ENCODE results near the gene ZC3H18. TPM values are rescaled to one million over a fixed set of nuclear protein-coding genes. Genes with fewer than 3 reads are reported as not detected.
A peak's percentile ranks its signal among the peaks of the same experiment; 100 is the strongest.

ZC3H18 gene
- total and polyA plus RNA-seq, 2 donors (not counting 1 experiment from before 2014, with no cell fraction given), result 7.9 to 9.4 TPM

DNA sequence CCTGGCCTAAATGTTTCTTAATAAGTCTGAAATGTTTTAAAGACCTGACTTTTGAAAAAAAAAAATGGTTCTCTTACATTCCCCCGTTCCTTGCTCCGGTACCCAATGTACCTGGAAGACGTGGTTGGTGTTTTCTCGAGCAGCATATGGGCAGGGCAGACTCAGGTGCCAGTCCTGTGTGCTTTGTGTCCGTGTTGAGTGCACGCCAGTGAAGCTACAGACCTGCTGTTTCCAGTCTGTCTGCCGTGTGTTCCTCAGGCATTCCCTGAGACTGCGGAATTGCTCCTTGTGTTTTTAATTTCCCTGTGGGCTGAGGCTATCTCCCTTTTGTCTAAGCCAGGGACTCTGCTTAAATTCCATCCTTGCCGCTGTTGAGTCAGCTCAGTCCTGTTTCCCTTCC is 56.4 kb downstream of the ZC3H18 start:
- no peaks in the 10 kb centered on the region for H3K27me3 ChIP-seq (ENCODE audit: control insufficient read depth, insufficient read depth, low read length)
- no peaks in the 10 kb centered on the region for H3K79me2 ChIP-seq (ENCODE audit: control insufficient read depth, insufficient read depth, low read length)
- no peak overlapping the region for H2AFZ ChIP-seq (ENCODE audit: low read length)
- H3K4me1 ChIP-seq (ENCODE audit: control insufficient read depth, extremely low read depth, insufficient read depth, low read length), result no peaks in the 10 kb centered on the region
- H3K9ac ChIP-seq (ENCODE audit: insufficient read depth, low read length), result no peak overlapping the region
- no peak overlapping the region for H3K4me3 ChIP-seq (replicated peaks in 1 of 4; ENCODE audit: control extremely low read depth in 1 of 4, insufficient read depth in 1 of 4, low read depth in 3 of 4, low read length in 4 of 4)
- H3K27ac ChIP-seq (ENCODE audit: insufficient read depth, low read length), result no peak overlapping the region
- DNase-seq (ENCODE audit: low read depth in 2 of 2), result no peak
- H4K20me1 ChIP-seq (ENCODE audit: control insufficient read depth, extremely low read depth, insufficient read depth, low read length), result no peaks in the 10 kb centered on the region
- TF ChIP-seq EZH2 (IDR thresholded peaks at IDR 0.05; ENCODE audit: low read length, missing control alignments), result no peak
- no peak for TF ChIP-seq CTCF (conservative IDR thresholded peaks at IDR 0.05 in 1 of 2, IDR thresholded peaks at IDR 0.05 in 1 of 2; ENCODE audit: low read depth in 1 of 2, low read length in 2 of 2)
- peaks cover 30% of the 10 kb centered on the region for H3K36me3 ChIP-seq (ENCODE audit: control insufficient read depth, insufficient read depth, low read length)
- H3K9me3 ChIP-seq (ENCODE audit: control insufficient read depth, insufficient read depth, low read depth, low read length), result no peaks in the 10 kb centered on the region
- no peak overlapping the region for H3K4me2 ChIP-seq (ENCODE audit: extremely low read depth, insufficient read depth, low read length)

DNA sequence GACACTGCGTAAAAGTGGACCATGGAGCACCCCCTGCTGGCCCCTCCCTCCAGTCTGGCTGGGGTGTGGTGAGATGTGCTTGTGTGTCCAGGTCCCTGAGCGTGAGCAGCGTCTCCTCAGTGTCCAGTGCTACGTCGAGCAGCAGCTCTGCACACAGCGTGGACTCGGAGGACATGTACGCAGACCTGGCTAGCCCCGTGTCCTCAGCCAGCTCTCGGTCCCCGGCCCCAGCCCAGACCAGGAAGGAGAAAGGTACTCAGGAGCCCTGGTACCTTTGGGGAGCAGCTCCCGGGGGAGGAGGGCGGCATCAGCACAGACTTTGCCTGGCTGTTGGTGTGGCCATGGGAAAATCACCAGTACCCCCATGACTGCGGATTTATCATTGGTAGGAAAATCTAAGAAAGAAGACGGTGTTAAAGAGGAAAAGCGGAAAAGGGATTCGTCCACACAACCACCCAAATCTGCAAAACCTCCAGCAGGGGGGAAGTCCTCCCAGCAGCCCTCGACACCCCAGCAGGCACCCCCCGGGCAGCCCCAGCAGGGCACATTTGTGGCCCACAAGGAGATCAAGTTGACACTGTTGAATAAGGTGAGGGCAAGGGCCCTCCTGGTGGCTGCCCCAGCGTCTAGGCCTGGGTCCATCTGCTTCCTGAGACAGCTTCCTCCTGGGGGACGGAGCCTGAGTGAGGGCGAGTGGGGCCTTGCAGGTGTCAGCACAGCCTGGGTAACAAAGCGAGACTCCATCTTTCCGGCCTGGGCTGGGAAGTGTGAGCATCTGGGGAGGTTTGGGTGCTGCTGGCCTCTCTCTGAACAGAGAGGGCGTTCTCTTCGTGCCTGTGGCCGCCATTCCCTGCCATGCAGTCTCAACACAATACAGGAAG is 57.6 kb downstream of the ZC3H18 start:
- Histone ChIP-seq H3K79me2 (ENCODE audit: control insufficient read depth, insufficient read depth, low read length) (no peaks in the 10 kb centered on the region), H3K4me1 (ENCODE audit: control insufficient read depth, extremely low read depth, insufficient read depth, low read length) (no peaks in the 10 kb centered on the region), H3K4me3 (replicated peaks in 1 of 4; ENCODE audit: control extremely low read depth in 1 of 4, insufficient read depth in 1 of 4, low read depth in 3 of 4, low read length in 4 of 4) (no peak overlapping the region), H2AFZ (ENCODE audit: low read length) (no peak overlapping the region), H3K9me3 (ENCODE audit: control insufficient read depth, insufficient read depth, low read depth, low read length) (no peaks in the 10 kb centered on the region), H4K20me1 (ENCODE audit: control insufficient read depth, extremely low read depth, insufficient read depth, low read length) (no peaks in the 10 kb centered on the region), H3K27ac (ENCODE audit: insufficient read depth, low read length) (no peak overlapping the region), H3K4me2 (ENCODE audit: extremely low read depth, insufficient read depth, low read length) (no peak overlapping the region), H3K27me3 (ENCODE audit: control insufficient read depth, insufficient read depth, low read length) (no peaks in the 10 kb centered on the region), H3K36me3 (ENCODE audit: control insufficient read depth, insufficient read depth, low read length) (peaks cover 27% of the 10 kb centered on the region), H3K9ac (ENCODE audit: insufficient read depth, low read length) (no peak overlapping the region)
- no peak for TF ChIP-seq CTCF (conservative IDR thresholded peaks at IDR 0.05 in 1 of 2, IDR thresholded peaks at IDR 0.05 in 1 of 2; ENCODE audit: low read depth in 1 of 2, low read length in 2 of 2)
- no peak for TF ChIP-seq EZH2 (IDR thresholded peaks at IDR 0.05; ENCODE audit: low read length, missing control alignments)
- no peak for DNase-seq (ENCODE audit: low read depth in 2 of 2)

DNA sequence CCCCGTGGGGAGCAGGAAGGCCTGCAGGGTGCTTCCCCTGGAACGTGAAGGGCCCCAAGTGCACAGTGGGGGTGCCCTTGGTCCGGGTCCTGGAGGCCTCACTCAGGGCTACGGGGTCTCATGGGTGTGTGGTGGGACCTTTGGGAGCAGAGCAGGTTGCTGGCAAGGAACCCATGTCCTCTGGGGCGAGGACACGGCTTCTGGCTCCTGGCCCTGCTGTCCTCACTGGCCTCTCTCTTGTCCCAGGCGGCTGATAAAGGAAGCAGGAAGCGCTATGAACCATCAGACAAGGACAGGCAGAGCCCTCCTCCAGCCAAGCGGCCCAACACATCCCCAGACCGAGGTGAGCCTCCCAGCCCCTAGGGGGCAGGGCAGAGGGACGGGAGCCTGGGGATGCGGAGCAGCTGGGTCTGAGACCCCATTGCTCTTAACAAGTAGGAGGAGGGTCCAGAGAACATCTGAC is 58.3 kb downstream of the ZC3H18 start:
- Histone ChIP-seq H3K79me2 (ENCODE audit: control insufficient read depth, insufficient read depth, low read length) (no peaks in the 10 kb centered on the region), H2AFZ (ENCODE audit: low read length) (no peak overlapping the region), H3K9ac (ENCODE audit: insufficient read depth, low read length) (no peak overlapping the region), H3K36me3 (ENCODE audit: control insufficient read depth, insufficient read depth, low read length) (peaks cover 24% of the 10 kb centered on the region), H3K27ac (ENCODE audit: insufficient read depth, low read length) (no peak overlapping the region), H4K20me1 (ENCODE audit: control insufficient read depth, extremely low read depth, insufficient read depth, low read length) (no peaks in the 10 kb centered on the region), H3K9me3 (ENCODE audit: control insufficient read depth, insufficient read depth, low read depth, low read length) (no peaks in the 10 kb centered on the region), H3K4me1 (ENCODE audit: control insufficient read depth, extremely low read depth, insufficient read depth, low read length) (no peaks in the 10 kb centered on the region), H3K4me2 (ENCODE audit: extremely low read depth, insufficient read depth, low read length) (no peak overlapping the region), H3K4me3 (replicated peaks in 1 of 4; ENCODE audit: control extremely low read depth in 1 of 4, insufficient read depth in 1 of 4, low read depth in 3 of 4, low read length in 4 of 4) (no peak overlapping the region), H3K27me3 (ENCODE audit: control insufficient read depth, insufficient read depth, low read length) (no peaks in the 10 kb centered on the region)
- DNase-seq (ENCODE audit: low read depth in 2 of 2), result no peak
- TF ChIP-seq CTCF (conservative IDR thresholded peaks at IDR 0.05 in 1 of 2, IDR thresholded peaks at IDR 0.05 in 1 of 2; ENCODE audit: low read depth in 1 of 2, low read length in 2 of 2) (peak in 1 of 2 donors; percentile 38), EZH2 (IDR thresholded peaks at IDR 0.05; ENCODE audit: low read length, missing control alignments) (no peak)
